GM12878 (cell line): ENCODE results near the gene AEN. TPM values are rescaled to one million over a fixed set of nuclear protein-coding genes. Genes with fewer than 3 reads are reported as not detected.
A peak's percentile ranks its signal among the peaks of the same experiment; 100 is the strongest.

ENCODE experiments used
- ATF3 ChIP-seq: IDR thresholded peaks from 2 replicates; pipeline ENCODE4 v1.6.1; 2011; ENCODE audit warnings: low read depth, mild to moderate bottlenecking, low read length, moderate library complexity, borderline replicate concordance; ENCODE audit errors: extremely low read depth
- BRCA1 ChIP-seq: IDR thresholded peaks from 2 replicates; pipeline ENCODE4 v1.6.1; 2011; ENCODE audit warnings: low read depth, low read length, improper control_type of control experiment
- CEBPZ ChIP-seq: fragments of 150-350 bp; IDR thresholded peaks from 2 replicates; pipeline ENCODE4 v1.6.1; 2016; ENCODE audit warnings: low read depth, low read length
- CREM ChIP-seq: IDR thresholded peaks from 2 replicates; pipeline ENCODE4 v1.6.1; 2014; ENCODE audit warnings: antibody characterized with exemption, low read depth
- CTCF ChIP-seq, 3 experiments: IDR thresholded peaks in 2 of 3; conservative IDR thresholded peaks in 1 of 3; 2 replicates each; pipeline ENCODE4 v1.5.1; 2011; ENCODE audit warnings: low read depth in 3 of 3, low read length in 3 of 3, mild to moderate bottlenecking in 3 of 3, control low read depth in 2 of 3, moderate library complexity in 2 of 3, inconsistent platforms in 1 of 3, mixed read lengths in 1 of 3; ENCODE audit not compliant: control insufficient read depth in 2 of 3, insufficient read depth in 1 of 3; ENCODE audit errors: extremely low read depth in 1 of 3
- DPF2 ChIP-seq: fragments of 450-650 bp; IDR thresholded peaks from 2 replicates; pipeline ENCODE4 v1.6.1; 2017; ENCODE audit warnings: mild to moderate bottlenecking
- ETV6 ChIP-seq, 2 experiments: fragments of 450-650 bp in 1 of 2; IDR thresholded peaks in 1 of 2; conservative IDR thresholded peaks in 1 of 2; 2 replicates each; pipeline ENCODE4 v1.6.1; 2014; ENCODE audit warnings: antibody characterized with exemption in 1 of 2, borderline replicate concordance in 1 of 2, low read depth in 1 of 2, mild to moderate bottlenecking in 1 of 2, moderate library complexity in 1 of 2
- KLF5 ChIP-seq: fragments of 450-650 bp; IDR thresholded peaks from 2 replicates; pipeline ENCODE4 v1.6.1; 2014; ENCODE audit warnings: mild to moderate bottlenecking; ENCODE audit not compliant: partially characterized antibody
- NFYA ChIP-seq: IDR thresholded peaks from 2 replicates; pipeline ENCODE4 v1.6.1; 2011; ENCODE audit warnings: low read depth, mild to moderate bottlenecking, low read length, improper control_type of control experiment, borderline replicate concordance
- NR2C2 ChIP-seq: IDR thresholded peaks from 2 replicates; pipeline ENCODE4 v1.6.1; 2011; ENCODE audit warnings: borderline replicate concordance, low read depth; ENCODE audit not compliant: control insufficient read depth, insufficient read length
- SIN3A ChIP-seq: IDR thresholded peaks from 2 replicates; pipeline ENCODE4 v1.6.1; 2012; ENCODE audit warnings: low read depth, low read length, improper control_type of control experiment
- SP1 ChIP-seq: IDR thresholded peaks from one replicate; pipeline ENCODE4 v1.6.1; 2011; ENCODE audit warnings: low read depth, low read length
- STAT3 ChIP-seq: IDR thresholded peaks from 2 replicates; pipeline ENCODE4 v1.6.1; 2011; ENCODE audit warnings: low read depth, low read length, improper control_type of control experiment
- ZNF687 ChIP-seq: fragments of 450-650 bp; IDR thresholded peaks from 2 replicates; pipeline ENCODE4 v1.6.1; 2017; ENCODE audit warnings: mild to moderate bottlenecking, moderate library complexity
- polyA plus RNA-seq, 11 experiments: library from polyadenylated mRNA; depleted of rRNA in 4 of 11; unstranded in 6 of 11; stranded (reverse) in 5 of 11; fragments of >200 nt; fragmentation: Nextera tagmentation in 4 of 11; fragmentation: Illumina TruSeq in 1 of 11; extraction: Ambion mirVana in 4 of 11; extraction: Trizol in 1 of 11; gene quantifications; 1 replicate in 1 of 11; 2 replicates in 10 of 11; pipeline versions ENCODE4 v1.2.1 to v1.2.3, GENCODE V29; 2011 to 2016; ENCODE audit warnings: inconsistent platforms in 2 of 11, missing spikeins in 2 of 11, low read depth in 1 of 11
- total RNA-seq, 4 experiments: library from RNA; depleted of rRNA in 3 of 4; stranded (reverse); fragments of >200 nt in 3 of 4; fragmentation: Illumina TruSeq in 1 of 4; extraction: Trizol in 1 of 4; gene quantifications; 2 replicates each; pipeline versions ENCODE4 v1.2.1 to v1.2.3, GENCODE V29; 2013 to 2021

The AEN gene
- total and polyA plus RNA-seq, 10 of the 15 experiments (the other 5 are each of a cell fraction or from before 2014, with no cell fraction given) = 11.7 to 81.2 (median 53.7) TPM

GRCh38 chr15:88620995-88621772 lies at the start of gene AEN (continued):
- no peak for TF ChIP-seq ETV6 (conservative IDR thresholded peaks at IDR 0.05 in 1 of 2, IDR thresholded peaks at IDR 0.05 in 1 of 2; ENCODE audit: borderline replicate concordance in 1 of 2, low read depth in 1 of 2)
- no peak for TF ChIP-seq CEBPZ
- TF ChIP-seq NFYA = no peak; the same call in 1 of the 2 replicates
- TF ChIP-seq CTCF (IDR thresholded peaks at IDR 0.05 in 2 of 3, conservative IDR thresholded peaks at IDR 0.05 in 1 of 3; ENCODE audit: control insufficient read depth in 2 of 3, extremely low read depth in 1 of 3, insufficient read depth in 1 of 3, low read depth in 3 of 3, low read length in 3 of 3) = no peak
- no peak for TF ChIP-seq ATF3
- TF ChIP-seq STAT3 = no peak
- TF ChIP-seq ZNF687 = peak; percentile 74
- TF ChIP-seq BRCA1 = no peak
- TF ChIP-seq DPF2 = peak; percentile 90
- peak; percentile 93 for TF ChIP-seq SIN3A
- no peak for TF ChIP-seq NR2C2
- peak; percentile 95 for TF ChIP-seq SP1
- TF ChIP-seq CREM = no peak
- peak; percentile 70 for TF ChIP-seq KLF5
